Activated CD4-positive, alpha-beta memory T cell treated with anti-CD3 and anti-CD28 coated beads, Interleukin-2, amount 10 ng/mL, durations not matched to agents 7 days and 5 days (primary cell): ENCODE data around the gene ARMCX1. TPM values are rescaled to one million over a fixed set of nuclear protein-coding genes. Genes with fewer than 3 reads are reported as not detected.

ENCODE experiments used
- total RNA-seq, 2 experiments: library from RNA; stranded (reverse); gene quantifications; one replicate each; pipeline ENCODE4 v1.2.3, GENCODE V29; 2021

ARMCX1 gene
- total RNA-seq, 2 experiments from 2014 or later = 0.33 to 0.45 TPM

Other genes with a start within 250 kb of the ARMCX1 start
- gene TIMM8A, start 201.8 kb upstream of the ARMCX1 start, total RNA-seq = 10 to 100 TPM in 1 of 2 experiments, 1 to 10 TPM in 1; 8.4 to 11.3 TPM
- under 1 TPM in 1 of 2 experiments, not detected in 1; 0.10 TPM for gene BTK, start 164.4 kb upstream of the ARMCX1 start, total RNA-seq
- gene RPL36A, start 159.5 kb upstream of the ARMCX1 start, total RNA-seq = 100 to 1,000 TPM; 229 to 246 TPM
- gene GLA, start 142.6 kb upstream of the ARMCX1 start, total RNA-seq = 10 to 100 TPM; 35.6 to 38.3 TPM
- 10 to 100 TPM; 46.2 TPM for gene HNRNPH2, start 142.3 kb upstream of the ARMCX1 start, total RNA-seq
- gene ARMCX4, start 65.1 kb upstream of the ARMCX1 start, total RNA-seq = 1 to 10 TPM; 2.5 to 2.8 TPM
- 10 to 100 TPM; 41.0 to 41.2 TPM for gene ARMCX6, start 67.5 kb downstream of the ARMCX1 start, total RNA-seq
- gene ARMCX3, start 72.6 kb downstream of the ARMCX1 start, total RNA-seq = 10 to 100 TPM; 31.2 to 33.2 TPM
- 1 to 10 TPM; 2.1 to 2.5 TPM for gene ARMCX2, start 109.3 kb downstream of the ARMCX1 start, total RNA-seq